NCI-H2029 treated with DMSO at 0.1 percent for 48 hours (cell line): ENCODE data around the gene FKBP6.
"Not testable (repeated sequence)": the region's sequence is repeated elsewhere in the genome, so short reads cannot be mapped to it uniquely, and the experiment has no call there.

Experiments used
- DNase-seq: peaks from one replicate; lab custom pipeline; 2025; lab: John Stamatoyannopoulos, UW

Gene FKBP6

DNA sequence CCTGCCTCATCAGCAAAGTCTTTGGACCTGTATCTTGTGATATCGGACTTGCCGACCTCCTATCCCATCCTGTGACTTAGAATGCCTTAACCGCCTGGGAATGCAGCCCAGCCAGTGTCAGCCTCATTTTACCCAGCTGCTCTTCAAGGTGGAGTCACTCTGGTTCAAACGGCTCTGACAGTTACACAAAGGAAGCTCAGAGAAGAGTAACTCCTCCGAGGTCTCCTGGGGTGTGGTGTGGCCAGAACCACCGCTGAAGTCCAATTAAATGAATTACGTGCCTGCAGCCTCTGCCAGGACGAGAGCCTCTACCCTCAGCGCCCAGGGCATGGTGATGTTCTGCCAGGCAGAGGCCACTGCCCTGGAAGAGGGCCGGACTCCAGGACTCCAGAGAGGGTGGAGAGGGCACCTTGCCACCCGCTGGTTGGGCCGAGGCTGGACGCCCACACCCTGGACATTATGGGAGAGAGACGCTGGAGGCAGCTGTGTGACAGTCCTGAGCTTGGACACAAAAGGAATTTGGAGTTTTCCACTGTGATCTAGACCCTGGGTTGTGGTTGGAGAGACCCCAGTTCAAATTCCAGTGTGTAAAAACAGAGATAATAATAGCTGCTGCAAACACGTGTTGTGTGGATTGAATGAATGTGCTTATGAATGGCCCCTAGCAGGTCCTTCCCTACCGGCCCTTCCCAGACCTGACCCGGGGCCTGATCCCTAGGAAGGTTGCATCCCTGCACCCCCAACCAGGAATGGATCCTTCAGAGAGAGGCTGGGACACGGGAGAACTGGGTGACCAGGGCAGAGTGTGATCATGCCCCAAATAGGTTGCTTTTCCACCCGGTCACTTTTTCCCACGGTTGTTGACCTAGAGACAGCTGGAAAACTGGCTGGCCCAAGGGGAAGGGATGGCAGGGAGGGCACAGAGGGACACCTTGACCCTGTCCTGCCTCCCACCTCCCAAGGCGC is 67.9 kb downstream of the FKBP6 start:
- DNase-seq: no peak

DNA sequence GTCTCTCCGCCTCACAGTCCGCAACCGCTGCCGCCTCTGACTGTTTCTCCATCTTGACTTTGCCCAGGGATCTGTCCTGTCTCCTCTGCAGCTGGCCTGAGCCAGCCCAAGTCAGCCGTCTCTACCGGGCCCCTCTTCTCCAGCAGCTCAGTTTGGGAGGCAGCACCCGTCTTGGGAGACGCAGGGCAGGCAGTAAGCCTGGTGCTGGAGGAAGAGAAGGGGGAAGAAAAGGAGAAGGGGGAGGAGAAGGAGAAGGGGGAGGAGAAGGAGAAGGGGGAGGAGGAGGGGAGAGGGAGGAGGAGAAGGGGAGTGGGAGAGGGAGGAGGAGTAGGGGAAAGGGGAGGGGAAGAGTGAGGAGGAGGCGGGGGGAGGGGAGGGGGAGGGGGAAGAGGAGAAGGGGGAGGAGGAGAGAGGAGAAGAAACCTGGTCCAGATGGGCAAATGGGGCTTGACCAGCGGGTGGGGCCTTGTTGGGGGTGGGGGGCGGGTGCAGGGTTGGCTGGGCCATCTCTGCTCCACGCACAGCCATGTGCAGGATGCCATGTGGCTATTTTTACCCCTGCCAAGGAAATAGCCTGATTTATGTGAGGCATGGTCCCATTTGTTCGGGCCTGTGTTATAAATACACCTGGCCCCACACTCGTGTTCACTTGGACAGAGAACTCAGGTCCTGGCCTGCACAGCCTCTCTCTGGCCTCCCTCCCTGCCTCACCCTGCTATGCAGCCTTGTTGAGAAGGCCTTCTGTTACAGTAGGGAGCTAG is 69.7 kb downstream of the FKBP6 start:
- DNase-seq: no peak

DNA sequence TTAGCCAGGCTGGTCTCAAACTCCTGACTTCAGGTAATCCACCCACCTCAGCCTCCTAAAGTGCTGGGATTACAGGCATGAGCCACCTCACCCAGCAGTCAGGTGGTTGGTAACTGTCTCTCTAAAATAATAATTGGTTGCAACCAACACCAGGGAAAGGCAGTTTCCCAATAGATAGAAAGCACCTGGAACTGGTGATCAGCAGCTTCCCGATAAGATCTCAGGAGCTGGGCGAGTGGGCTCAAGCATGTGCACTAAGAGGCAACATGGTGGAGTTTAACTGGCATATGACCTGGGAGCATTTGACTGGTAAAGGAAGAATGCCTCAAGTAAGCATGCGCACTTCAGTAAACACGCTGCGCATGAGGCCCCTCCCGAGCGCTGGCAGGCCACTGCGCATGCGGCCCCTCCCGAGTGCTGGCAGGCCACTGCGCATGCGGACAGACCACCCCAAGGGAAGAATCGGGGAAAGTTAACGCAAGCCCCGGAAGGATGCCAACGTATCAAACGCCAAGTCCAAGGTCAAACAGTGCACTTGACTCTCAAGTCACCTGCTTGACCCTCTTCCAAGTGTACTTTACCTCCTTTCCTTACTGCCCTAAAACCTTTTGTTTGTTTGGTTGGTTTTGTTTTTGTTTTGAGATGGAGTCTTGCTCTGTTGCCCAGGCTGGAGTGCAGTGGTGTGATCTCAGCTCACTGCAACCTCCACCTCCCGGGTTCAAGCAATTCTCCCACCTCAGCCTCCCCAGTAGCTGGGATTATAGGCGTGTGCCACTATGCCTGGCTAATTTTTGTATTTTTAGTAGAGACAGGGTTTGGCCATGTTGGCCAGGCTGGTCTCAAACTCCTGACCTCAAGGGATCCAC is 71.5 kb downstream of the FKBP6 start:
- peak; percentile 10 for DNase-seq

GRCh38 chr7:73404860-73405259 is 76.9 kb downstream of the FKBP6 start:
- DNase-seq: not testable (repeated sequence)
